UCSD-AML1 (cell line): ENCODE results near the gene ECSCR.
"Not testable (repeated sequence)": the region's sequence is repeated elsewhere in the genome, so short reads cannot be mapped to it uniquely, and the experiment has no call there.

Experiments
- DNase-seq: peaks from one replicate; lab custom pipeline; 2025; ENCODE audit not compliant: unreplicated experiment; lab: John Stamatoyannopoulos, UW

The ECSCR gene

GRCh38 chr5:139446956-139447779 lies 15.4 kb downstream of the ECSCR start:
- no peak for DNase-seq

DNA sequence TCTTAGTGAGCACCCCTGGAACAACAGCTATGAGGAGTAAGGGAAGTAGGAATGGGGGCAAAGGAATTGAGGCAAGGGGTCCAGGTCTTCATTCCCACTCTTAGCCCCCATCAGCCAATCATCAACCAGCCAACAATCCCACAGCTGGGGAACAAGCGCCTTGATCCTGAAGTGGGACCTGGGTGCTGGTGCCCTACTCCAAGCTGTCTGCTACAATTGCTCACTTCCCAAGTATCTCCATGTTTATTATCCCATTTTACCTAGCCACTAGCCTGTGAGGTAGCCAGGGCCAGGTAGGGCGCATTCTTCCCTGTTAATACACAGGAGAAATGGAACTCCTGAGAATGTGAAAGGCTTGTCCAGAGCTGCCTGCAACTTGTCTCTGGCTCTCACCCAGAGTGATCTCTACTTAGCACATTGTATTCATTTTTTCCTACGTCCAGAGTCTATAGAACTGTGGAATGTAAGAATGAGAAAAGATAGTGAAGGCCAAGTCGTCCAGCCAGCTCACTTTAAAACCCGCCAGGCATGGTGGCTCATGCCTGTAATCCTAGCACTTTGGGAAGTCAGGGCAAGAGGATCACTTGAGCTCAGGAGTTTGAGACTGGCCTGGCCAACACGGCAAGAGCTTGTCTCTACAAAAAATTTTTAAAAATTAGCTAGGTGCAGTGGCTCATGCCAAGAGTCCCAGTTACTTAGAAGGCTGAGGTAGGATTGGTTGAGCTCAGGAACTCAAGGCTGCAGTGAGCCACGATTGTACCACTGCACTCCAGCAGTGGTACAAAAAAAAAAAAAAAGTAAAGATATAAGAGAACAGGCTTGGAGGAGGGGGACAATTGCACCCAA lies 17.0 kb downstream of the ECSCR start:
- DNase-seq, result no peak

DNA sequence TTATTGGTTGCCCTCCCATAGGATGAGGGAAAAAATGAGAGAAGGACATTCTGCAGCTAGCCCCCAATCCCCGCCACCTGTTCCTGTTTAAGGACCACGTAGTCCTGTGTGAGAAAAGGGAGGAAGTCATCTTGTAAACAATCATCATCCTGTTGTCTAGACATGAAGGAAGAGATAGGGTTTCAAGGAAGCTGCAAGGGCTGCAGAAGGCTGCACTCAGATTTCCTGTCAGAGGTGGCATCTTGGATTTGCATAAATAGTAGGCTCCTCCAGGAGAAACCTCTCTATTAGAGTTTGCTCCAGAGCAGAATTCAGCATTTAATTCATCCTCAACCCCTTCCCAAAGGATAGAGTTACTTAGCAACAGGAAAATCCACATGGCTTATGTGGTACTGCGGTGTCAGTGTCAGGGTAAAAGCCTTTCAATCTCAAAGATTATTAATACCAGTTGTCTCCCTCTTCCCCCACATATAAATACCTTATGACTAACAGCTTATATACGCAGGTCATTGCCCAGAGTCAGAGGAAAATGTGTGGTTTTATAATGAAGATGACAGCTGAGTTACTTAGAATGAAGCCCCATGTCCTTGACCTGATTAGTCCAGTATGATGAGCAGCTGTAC lies 18.6 kb downstream of the ECSCR start:
- DNase-seq, result no peak

DNA sequence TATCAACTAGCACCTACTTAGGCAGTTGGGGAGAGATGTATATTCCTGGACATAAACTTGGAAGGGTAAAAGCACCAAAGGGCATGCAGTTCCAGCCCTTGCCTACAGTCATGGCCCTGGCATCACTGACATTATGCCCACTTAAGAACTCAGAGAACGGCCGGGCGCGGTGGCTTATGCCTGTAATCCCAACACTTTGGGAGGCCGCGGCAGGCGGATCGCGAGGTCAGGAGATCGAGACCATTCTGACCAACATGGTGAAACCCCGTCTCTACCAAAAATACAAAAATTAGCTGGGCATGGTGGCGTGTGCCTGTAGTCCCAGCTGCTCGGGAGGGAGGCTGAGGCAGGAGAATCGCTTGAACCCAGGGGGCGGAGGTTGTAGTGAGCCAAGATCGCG lies 22.1 kb downstream of the ECSCR start:
- DNase-seq, result not testable (repeated sequence)

DNA sequence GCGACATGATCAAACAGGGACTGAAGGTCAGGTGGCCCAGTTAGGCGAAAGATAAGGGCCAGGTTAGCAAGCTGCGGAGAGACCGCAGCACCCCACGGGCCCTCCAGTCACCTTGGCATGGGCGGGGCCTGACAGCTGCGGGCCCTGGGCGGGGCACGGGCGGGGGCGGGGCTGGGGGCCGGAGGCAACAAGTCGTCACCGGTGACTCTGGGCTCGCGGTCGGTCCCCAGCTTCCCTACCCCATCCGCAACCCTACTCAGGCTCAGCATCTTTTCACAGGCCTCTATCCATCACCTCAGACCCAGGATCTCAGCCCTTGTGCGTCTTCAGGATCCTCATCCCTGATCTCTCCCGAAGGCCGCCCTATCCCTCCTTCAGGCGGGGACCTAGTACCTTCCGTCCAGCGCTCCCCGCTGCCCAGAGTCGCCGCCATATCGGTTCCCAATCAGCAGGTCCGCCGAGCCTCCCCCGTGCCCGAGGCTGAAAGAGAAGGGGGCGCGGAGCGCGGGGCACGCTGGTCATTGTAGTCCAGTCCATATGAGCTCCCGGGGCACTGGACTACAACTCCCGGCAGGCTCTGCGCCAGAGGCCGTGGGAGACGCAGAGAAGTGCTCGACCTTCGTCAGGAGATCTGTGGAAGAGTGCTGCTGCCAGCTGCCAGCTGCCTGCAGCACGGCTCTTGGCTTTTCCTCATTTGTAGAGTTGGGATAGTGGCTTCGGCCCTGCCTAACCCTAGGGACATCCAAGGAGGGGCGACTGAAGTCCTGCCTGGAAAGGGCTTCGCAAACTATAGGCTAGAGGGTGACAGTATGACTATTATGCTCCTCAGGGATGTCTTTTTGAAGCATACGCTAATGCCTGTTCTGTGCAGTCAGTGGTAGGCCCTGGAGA lies 23.3 kb downstream of the ECSCR start, which contains the start of gene DNAJC18:
Gene DNAJC18 (minus strand): TSS at position 513 of the 891 bp plus-strand sequence. CDS start 80 bp downstream, at position 433.
- peak; percentile 91 for DNase-seq

DNA sequence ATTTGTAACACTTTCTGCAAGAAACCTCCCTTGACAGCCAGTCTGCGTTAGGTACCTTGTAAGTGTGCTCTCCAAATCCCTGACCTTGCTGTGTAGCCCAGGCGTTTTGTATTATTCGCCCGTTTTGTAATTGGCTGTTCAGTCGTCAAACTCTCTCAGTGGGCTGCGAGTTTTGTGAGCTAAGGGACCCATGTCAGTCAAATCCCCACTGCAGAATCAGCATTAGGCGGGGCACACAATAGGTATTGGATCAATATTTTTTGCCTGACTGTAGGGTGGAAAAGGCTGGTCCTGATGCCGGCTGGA lies 23.9 kb downstream of the ECSCR start:
- no peak for DNase-seq

DNA sequence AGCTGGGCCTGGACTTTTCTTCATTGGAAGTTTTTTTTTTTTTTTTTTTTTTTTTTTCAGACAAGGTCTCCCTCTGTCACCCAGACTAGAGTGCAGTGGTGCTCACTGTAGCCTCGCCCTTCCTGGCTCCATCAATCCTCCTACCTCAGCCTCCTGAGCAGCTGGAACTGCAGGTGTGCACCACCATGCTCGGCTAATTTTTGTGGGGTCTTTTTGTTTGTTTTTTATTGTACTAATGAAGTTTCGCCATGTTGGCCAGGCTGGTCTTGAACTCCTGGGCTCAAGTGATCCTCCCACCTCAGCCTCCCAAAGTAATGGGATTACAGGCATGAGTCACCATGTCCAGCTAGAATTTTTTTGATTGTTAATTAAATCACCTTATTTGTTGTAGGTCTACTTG lies 26.9 kb downstream of the ECSCR start:
- DNase-seq, result no peak

DNA sequence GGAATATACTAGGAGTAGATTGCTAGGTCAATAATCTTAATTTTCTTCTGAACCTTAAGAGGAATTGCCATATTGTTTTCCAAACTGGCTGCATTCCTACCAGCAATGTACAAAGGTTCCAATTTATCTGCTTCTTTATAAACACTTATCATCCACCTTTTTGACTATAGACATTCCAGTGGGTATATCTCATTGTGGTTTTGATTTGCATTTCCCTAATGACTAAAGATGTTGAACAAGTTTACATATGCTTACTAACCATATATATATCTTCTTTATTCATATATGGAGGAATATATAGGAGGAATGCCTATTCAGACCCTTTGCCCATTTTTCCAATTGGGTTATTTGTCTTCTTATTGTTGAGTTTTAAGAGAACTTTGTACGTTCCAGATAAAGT lies 30.8 kb downstream of the ECSCR start:
- DNase-seq, result no peak

- DNase-seq, result no peak
These were observed 32.5 kb downstream of the ECSCR start for GRCh38 chr5:139430015-139430414.

GRCh38 chr5:139426203-139426885 lies 36.2 kb downstream of the ECSCR start:
- DNase-seq, result no peak

DNA sequence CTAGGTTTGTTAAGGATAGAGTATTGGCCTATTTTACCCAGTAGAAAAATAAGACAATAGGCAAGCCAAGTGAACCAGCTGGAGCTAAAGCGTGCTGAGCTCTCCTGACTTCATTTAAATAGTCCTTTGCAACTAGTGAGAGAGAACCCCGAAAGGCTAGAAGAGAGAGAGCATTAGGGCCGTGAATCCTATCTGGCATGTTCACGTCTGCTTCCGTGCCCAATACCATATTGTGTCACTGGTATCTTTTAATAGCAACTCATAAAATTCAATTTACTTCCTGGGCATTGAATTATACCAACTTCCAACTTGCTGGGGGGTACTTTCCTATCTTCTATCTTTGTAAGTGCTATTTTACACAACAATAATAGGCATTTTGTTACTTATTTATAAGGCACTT lies 37.0 kb downstream of the ECSCR start:
- DNase-seq, result no peak

- no peak for DNase-seq
These were observed 40.1 kb downstream of the ECSCR start for GRCh38 chr5:139422307-139422893.

GRCh38 chr5:139419226-139420192 lies 43.0 kb downstream of the ECSCR start:
- DNase-seq, result no peak

GRCh38 chr5:139418793-139419192 lies 43.8 kb downstream of the ECSCR start:
- DNase-seq, result no peak

GRCh38 chr5:139417214-139417613 lies 45.3 kb downstream of the ECSCR start:
- DNase-seq, result no peak

DNA sequence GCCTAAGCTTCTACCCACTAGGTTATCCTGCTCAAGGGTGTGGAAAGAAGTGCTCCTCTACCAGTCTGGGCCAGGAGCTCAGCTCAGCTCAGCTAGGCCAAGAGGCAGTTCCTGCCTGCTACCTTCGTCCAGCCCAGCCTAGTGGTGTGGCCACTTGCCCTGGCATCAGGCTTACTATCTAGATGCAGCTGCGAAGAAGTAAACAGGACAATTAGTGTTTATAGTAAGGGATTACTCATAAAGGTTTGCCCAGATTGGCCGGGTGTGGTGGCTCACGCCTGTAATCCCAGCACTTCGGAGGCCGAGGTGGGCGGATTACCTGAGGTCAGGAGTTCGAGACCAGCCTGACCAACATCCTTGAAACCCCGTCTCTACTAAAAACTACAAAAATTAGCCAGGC lies 45.9 kb downstream of the ECSCR start:
- no peak for DNase-seq

- no peak for DNase-seq
These were observed 46.7 kb downstream of the ECSCR start for GRCh38 chr5:139415869-139416268.

DNA sequence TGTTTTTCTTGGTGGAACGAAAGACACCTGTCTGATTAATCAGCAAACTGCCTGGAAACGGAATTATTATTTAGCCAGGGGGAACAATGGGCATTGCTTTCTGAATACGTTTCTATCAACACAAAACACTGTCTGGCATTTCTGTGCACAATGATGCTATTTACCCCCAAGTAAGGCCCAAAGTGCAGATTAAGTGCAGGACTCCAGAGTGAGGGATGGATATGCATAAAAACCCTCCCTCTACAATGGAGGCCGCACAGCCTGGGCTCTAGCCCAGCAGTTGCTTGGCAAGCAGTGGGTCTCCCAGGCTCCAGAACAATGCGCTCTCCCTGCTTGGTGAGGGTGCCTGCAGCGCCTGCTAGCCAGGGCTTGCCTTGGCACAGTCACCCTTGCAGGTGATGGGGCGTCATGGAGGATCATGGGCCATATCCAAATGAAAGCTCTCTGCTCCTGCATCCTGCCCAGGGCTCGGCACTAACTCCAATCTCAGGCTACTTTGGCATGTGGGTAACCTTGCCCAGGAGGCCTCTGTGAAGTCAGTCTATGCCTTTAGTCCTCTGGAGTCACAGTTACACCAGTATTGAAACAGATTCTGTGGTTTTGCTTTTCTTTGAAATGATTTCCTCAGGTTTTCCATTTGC lies 47.2 kb downstream of the ECSCR start:
- DNase-seq, result no peak
